Testis (tissue), 3 donors: Measurements from ENCODE around the gene WFS1. TPM values are rescaled to one million over a fixed set of nuclear protein-coding genes. Genes with fewer than 3 reads are reported as not detected.

ENCODE experiments used
- DNase-seq: peaks from one replicate; pipeline ENCODE4 v3.0.0-alpha.2; 2019
- H3K27ac ChIP-seq, 2 donors: fragments of 200-600 bp; sonication (generic); one replicate each; pipeline ENCODE4 v1.5.1; 2019
- H3K27me3 ChIP-seq: fragments of 200-600 bp; sonication (generic); one replicate; pipeline ENCODE4 v1.5.1; 2019
- H3K36me3 ChIP-seq: fragments of 200-600 bp; sonication (generic); one replicate; pipeline ENCODE4 v1.5.1; 2017; ENCODE audit warnings: low read depth; ENCODE audit errors: missing control alignments
- H3K4me1 ChIP-seq: fragments of 200-600 bp; sonication (generic); one replicate; pipeline ENCODE4 v1.5.1; 2019
- H3K4me3 ChIP-seq, 2 donors: fragments of 200-600 bp; sonication (generic); one replicate each; pipeline ENCODE4 v1.5.1; 2017 to 2019
- H3K9me3 ChIP-seq: fragments of 200-600 bp; sonication (generic); one replicate; pipeline ENCODE4 v1.5.1; 2017
- CTCF ChIP-seq, 3 experiments: fragments of 450-650 bp in 2 of 3; fragments of 200-600 bp in 1 of 3; sonication (generic) in 1 of 3; IDR thresholded peaks; one replicate each; pipeline ENCODE4 v1.5.1; 2016 to 2019; ENCODE audit warnings: antibody characterized with exemption in 3 of 3, mild to moderate bottlenecking in 2 of 3, moderate library complexity in 1 of 3
- POLR2A ChIP-seq: fragments of 450-650 bp; IDR thresholded peaks from one replicate; pipeline ENCODE4 v1.6.1; 2017; ENCODE audit warnings: antibody characterized with exemption, mild to moderate bottlenecking, moderate library complexity
- WGBS, 2 donors: methylation state at CpG; one replicate each; pipeline ENCODE4 v1.1.5; 2018; 5-methylcytosine and 5-hydroxymethylcytosine counted together
- intact Hi-C: fragments of 100-400 bp; cut with DNase I; formaldehyde crosslinking; loops from one replicate; pipeline ENCODE4 v1.15.1; 2023; ENCODE audit warnings: low total_unique reads
- polyA plus RNA-seq: library from polyadenylated mRNA; stranded (reverse); fragments of 350-450 nt; fragmentation: Illumina TruSeq; extraction: RNeasy Lipid Tissue Mini Kit (QIAGEN cat#74804); gene quantifications from one replicate; pipeline ENCODE4 v1.2.3, GENCODE V29; 2014; ENCODE audit warnings: low read depth, low replicate concordance; ENCODE audit not compliant: insufficient read depth
- total RNA-seq, 2 donors: library from RNA; depleted of rRNA; stranded (reverse); fragments of >200 nt; gene quantifications; one replicate each; pipeline ENCODE4 v1.2.3, GENCODE V29; 2016

WFS1 gene
- total and polyA plus RNA-seq, 3 donors from 2014 or later: 80.4 to 202 (median 124) TPM

DNA sequence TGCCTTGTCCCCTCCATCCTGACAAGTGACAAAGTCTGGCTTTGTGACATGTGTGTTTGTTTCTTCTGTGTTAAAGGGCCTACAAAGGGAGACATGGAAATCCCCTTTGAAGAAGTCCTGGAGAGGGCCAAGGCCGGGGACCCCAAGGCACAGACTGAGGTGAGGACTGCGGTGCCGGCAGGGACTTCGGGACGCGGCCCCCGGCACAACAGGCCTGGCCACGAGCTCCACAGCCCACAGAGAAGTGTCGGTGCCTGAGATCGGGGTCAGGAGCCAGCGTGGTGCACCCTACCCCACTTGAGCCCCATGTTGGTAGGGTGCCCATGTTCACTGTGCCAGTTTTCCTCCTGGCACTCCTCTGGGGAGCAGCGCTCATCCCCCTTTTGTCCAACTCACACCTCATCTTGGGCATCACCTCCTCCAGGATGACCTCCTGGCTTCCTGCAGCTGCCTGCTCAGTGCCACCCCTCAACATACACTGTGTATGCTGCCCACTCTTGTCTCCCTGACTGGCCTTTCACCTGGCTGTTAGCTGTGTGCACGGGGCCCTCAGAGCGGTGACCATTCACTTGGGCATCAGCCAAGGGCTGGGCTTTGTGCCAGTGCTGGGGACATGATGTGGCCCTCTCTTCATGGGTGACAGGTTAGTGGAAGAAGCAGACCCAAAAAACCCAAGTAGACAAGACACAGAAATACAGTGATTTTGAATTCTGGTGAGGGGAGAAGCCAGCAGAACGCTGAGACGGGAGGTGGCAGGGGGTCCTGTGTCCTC is 17.6 kb downstream of the WFS1 start:
- H3K27ac ChIP-seq: no peak overlapping the region
- no peak overlapping the region for H3K4me3 ChIP-seq
- 94 to 97% methylated on average over 13 to 16 of the region's 16 CpGs for WGBS, 2 donors
- DNase-seq: no peak
- no peaks in the 10 kb centered on the region for H3K9me3 ChIP-seq
- no peak for TF ChIP-seq POLR2A
- TF ChIP-seq CTCF (IDR thresholded peaks at IDR 0.05): no peak
- intact Hi-C loops: no loop called here
- H3K27me3 ChIP-seq: no peaks in the 10 kb centered on the region
- peaks cover 9% of the 10 kb centered on the region for H3K4me1 ChIP-seq
- no peaks in the 10 kb centered on the region for H3K36me3 ChIP-seq

DNA sequence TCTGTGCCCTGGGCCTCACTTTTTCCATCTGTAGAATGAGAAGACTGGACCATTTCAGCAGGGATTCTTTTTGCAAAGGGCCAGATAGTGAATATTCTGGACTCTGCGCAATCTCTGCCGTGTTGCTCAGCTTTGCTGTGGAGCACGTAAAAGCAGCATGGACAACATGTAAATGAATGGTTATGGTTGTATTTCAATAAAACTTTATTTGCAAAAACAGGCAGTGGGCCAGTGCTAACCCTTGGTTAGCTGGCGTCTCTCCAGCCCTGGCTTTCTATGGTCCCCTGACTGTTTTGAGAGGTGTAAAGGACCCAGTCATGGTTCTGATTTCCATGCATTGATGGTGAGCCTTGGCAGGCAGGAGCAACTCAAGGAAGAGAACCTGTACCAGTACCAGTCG is 18.7 kb downstream of the WFS1 start:
- WGBS, 2 donors: 94 to 99% methylated on average over 5 of the region's 5 CpGs
- intact Hi-C loops: no loop called here
- H3K27ac ChIP-seq: no peak overlapping the region
- no peaks in the 10 kb centered on the region for H3K9me3 ChIP-seq
- TF ChIP-seq POLR2A: no peak
- TF ChIP-seq CTCF (IDR thresholded peaks at IDR 0.05): no peak
- no peak for DNase-seq
- no peaks in the 10 kb centered on the region for H3K4me1 ChIP-seq
- H3K36me3 ChIP-seq: no peaks in the 10 kb centered on the region
- H3K27me3 ChIP-seq: no peaks in the 10 kb centered on the region
- H3K4me3 ChIP-seq: no peak overlapping the region

DNA sequence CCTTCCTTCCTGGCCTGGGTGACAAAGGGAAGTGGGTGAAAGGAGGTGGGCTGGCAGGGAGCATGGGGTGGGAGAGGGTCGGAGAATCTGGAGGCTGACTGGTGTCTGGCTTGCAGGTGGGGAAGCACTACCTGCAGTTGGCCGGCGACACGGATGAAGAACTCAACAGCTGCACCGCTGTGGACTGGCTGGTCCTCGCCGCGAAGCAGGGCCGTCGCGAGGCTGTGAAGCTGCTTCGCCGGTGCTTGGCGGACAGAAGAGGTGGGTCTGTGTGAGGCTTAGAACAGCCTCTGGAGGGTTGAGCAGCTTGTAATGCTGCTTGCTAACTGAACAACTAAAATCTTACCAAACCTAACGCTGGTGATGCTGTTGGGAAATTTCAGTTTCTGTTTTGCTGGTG is 19.2 kb downstream of the WFS1 start:
- no peaks in the 10 kb centered on the region for H3K27me3 ChIP-seq
- intact Hi-C loops: no loop called here
- no peak for TF ChIP-seq POLR2A
- no peak for TF ChIP-seq CTCF (IDR thresholded peaks at IDR 0.05)
- WGBS, 2 donors: 93 to 96% methylated on average over 15 of the region's 15 CpGs
- no peaks in the 10 kb centered on the region for H3K36me3 ChIP-seq
- no peak overlapping the region for H3K4me3 ChIP-seq
- no peaks in the 10 kb centered on the region for H3K4me1 ChIP-seq
- no peak overlapping the region for H3K27ac ChIP-seq
- no peaks in the 10 kb centered on the region for H3K9me3 ChIP-seq
- no peak for DNase-seq

DNA sequence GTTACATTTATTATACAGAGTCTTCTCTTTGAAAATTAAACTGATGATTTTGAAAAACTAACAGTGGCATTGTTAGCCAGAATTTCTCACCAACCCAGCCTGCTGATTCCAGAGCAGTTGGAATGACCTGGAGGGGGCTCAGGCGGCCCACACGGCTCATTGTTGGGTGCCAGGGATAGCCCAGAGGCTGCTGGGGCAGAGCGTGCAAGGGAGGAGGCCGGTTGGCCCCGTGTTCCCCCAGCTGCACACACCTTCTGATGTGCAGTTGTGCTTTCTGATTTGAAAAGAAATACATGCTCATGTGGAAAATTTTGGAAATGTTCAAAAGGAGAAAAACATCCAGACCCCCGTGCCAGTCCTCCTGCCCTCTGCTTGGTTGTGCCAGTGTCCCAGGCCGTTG is 20.6 kb downstream of the WFS1 start:
- Histone ChIP-seq H3K9me3 (no peaks in the 10 kb centered on the region), H3K4me1 (no peaks in the 10 kb centered on the region), H3K36me3 (no peaks in the 10 kb centered on the region), H3K27ac (no peak overlapping the region), H3K4me3 (no peak overlapping the region), H3K27me3 (no peaks in the 10 kb centered on the region)
- no peak for TF ChIP-seq CTCF (IDR thresholded peaks at IDR 0.05)
- DNase-seq: no peak
- intact Hi-C loops: no loop called here
- WGBS, 2 donors: 83 to 97% methylated on average over 5 to 7 of the region's 7 CpGs
